ENCODE results near the gene AFF4. TPM values are rescaled to one million over a fixed set of nuclear protein-coding genes. Genes with fewer than 3 reads are reported as not detected.

Gene AFF4
- total and polyA plus RNA-seq, 2 experiments from 2014 or later: 41.7 to 47.3 TPM

DNA sequence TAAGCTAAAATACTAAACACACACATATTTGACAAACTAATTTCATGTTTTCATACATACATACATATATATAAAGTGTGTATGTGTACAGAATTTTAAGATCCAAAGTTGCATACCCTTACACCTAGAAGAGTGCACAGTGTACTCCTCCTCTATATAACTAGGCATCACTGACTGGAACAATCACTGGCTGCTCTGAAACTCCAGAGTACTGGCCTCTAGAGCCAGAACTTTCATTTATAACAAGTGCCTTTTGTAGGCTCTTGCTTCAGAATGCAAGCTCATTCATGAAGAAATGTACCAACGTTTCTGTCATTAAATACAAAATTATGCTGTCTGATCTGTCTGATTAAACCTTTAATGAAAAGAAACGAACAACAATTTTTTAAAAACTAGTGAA lies 86.0 kb downstream of the AFF4 start:
- Histone ChIP-seq H3K27me3 (replicated peaks; ENCODE audit: insufficient read depth) (no peaks in the 10 kb centered on the region), H3K79me2 (ENCODE audit: insufficient read depth) (peaks cover 64% of the 10 kb centered on the region), H3K9me2 (ENCODE audit: insufficient read depth) (no peaks in the 10 kb centered on the region), H3K4me2 (ENCODE audit: unreplicated experiment) (no peak overlapping the region), H3K36me3 (ENCODE audit: low read depth) (peaks cover 61% of the 10 kb centered on the region), H3F3A (ENCODE audit: insufficient read depth) (peaks cover 59% of the 10 kb centered on the region), H3K27ac (no peak overlapping the region), H3K9ac (no peak overlapping the region), H3K4me1 (ENCODE audit: insufficient read depth) (peaks cover 18% of the 10 kb centered on the region), H3K4me3 (no peak overlapping the region), H3K9me3 (ENCODE audit: low read depth) (no peaks in the 10 kb centered on the region), H4K20me1 (ENCODE audit: insufficient read depth) (no peaks in the 10 kb centered on the region), H2AFZ (no peak overlapping the region)
- TF ChIP-seq EZH2phosphoT487 (IDR thresholded peaks at IDR 0.05; ENCODE audit: insufficient read depth, low read depth) (no peak), EZH2 (IDR thresholded peaks at IDR 0.05; ENCODE audit: insufficient read depth, poor library complexity, severe bottlenecking) (no peak)
- no peak for DNase-seq
- 70 to 76% methylated on average over 2 of the region's 2 CpGs for WGBS, 2 experiments (ENCODE audit: low coverage in 1 of 2, low lambda C conversion rate in 2 of 2, missing lambda C conversion rate in 2 of 2)
- in situ Hi-C loops (cut with MboI): no loop called here

DNA sequence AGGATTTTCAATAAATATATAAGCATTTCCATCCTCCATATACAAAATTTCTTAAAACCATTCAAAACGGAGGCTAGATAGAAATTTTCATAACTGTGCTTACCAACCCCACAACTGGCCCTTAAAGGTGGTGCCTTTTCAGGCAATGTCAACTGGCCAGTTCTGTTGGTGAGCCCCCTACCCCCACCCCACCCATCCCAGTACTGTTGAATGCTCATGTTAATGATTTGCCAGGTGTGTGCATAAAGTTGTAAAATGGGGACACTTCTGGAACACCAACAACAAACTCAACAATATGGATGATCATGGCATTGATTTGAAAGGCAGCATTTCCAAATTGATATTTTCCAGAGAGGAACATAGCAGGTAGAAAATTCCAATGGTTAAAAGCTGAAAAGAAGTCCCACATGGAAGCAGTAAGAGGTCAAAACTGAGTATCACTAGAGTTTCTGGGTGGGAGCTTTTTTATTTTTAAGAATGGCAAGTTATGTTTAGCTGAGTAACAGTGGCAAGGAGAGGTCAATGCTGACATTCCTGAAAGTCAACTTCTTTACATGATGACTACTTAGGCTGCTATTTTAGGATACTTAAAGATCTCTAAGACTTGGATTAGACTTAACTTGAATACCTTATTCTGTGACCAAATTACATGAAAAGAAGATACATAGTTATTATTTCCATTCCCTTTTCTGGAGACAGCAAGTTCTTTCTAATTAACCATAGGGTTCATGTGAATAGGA lies 87.2 kb downstream of the AFF4 start:
- DNase-seq: peak; percentile 78
- peaks cover 72% of the 10 kb centered on the region for H3F3A ChIP-seq (ENCODE audit: insufficient read depth)
- H3K9me2 ChIP-seq (ENCODE audit: insufficient read depth): no peaks in the 10 kb centered on the region
- H3K4me2 ChIP-seq (ENCODE audit: unreplicated experiment): no peak overlapping the region
- H2AFZ ChIP-seq: no peak overlapping the region
- peaks cover 51% of the 10 kb centered on the region for H3K79me2 ChIP-seq (ENCODE audit: insufficient read depth)
- peaks cover 18% of the 10 kb centered on the region for H3K4me1 ChIP-seq (ENCODE audit: insufficient read depth)
- H4K20me1 ChIP-seq (ENCODE audit: insufficient read depth): no peaks in the 10 kb centered on the region
- no peak for TF ChIP-seq EZH2phosphoT487 (IDR thresholded peaks at IDR 0.05; ENCODE audit: insufficient read depth, low read depth)
- no peak for TF ChIP-seq EZH2 (IDR thresholded peaks at IDR 0.05; ENCODE audit: insufficient read depth, poor library complexity, severe bottlenecking)
- no peaks in the 10 kb centered on the region for H3K9me3 ChIP-seq (ENCODE audit: low read depth)
- peaks cover 49% of the 10 kb centered on the region for H3K36me3 ChIP-seq (ENCODE audit: low read depth)
- H3K4me3 ChIP-seq: no peak overlapping the region
- 92 to 97% methylated on average over 1 of the region's 1 CpG for WGBS, 2 experiments (ENCODE audit: low coverage in 1 of 2, low lambda C conversion rate in 2 of 2, missing lambda C conversion rate in 2 of 2)
- H3K27me3 ChIP-seq (replicated peaks; ENCODE audit: insufficient read depth): no peaks in the 10 kb centered on the region
- in situ Hi-C loops (cut with MboI): no loop called here
- H3K9ac ChIP-seq: no peak overlapping the region
- peak overlapping the region; percentile 46 for H3K27ac ChIP-seq

DNA sequence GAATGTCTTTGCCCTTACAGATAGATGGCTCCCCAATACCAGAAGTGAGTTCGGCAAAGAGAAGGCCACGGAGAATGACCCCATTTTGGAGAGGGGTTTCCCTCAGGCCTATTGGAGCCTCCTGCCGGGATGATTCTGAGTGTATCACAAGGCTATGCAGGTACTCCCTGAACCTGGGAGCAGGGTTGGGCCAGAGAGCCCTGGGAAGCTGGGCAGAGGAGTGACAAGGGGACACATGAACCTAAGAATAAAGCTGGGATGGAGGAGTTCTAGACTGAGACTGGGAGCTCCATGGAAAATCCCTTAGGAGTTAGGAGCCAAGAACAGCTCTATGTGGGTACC lies 89.5 kb downstream of the AFF4 start:
- Histone ChIP-seq H3F3A (ENCODE audit: insufficient read depth) (peaks cover 76% of the 10 kb centered on the region), H3K27ac (no peak overlapping the region), H3K79me2 (ENCODE audit: insufficient read depth) (peaks cover 34% of the 10 kb centered on the region), H3K36me3 (ENCODE audit: low read depth) (peaks cover 26% of the 10 kb centered on the region), H3K4me1 (ENCODE audit: insufficient read depth) (peaks cover 18% of the 10 kb centered on the region), H3K9me3 (ENCODE audit: low read depth) (no peaks in the 10 kb centered on the region), H3K9ac (no peak overlapping the region), H3K9me2 (ENCODE audit: insufficient read depth) (no peaks in the 10 kb centered on the region), H3K4me2 (ENCODE audit: unreplicated experiment) (no peak overlapping the region), H3K27me3 (replicated peaks; ENCODE audit: insufficient read depth) (no peaks in the 10 kb centered on the region), H2AFZ (no peak overlapping the region), H4K20me1 (ENCODE audit: insufficient read depth) (no peaks in the 10 kb centered on the region), H3K4me3 (no peak overlapping the region)
- 100% methylated on average over 3 of the region's 3 CpGs for WGBS, 2 experiments (ENCODE audit: low coverage in 1 of 2, low lambda C conversion rate in 2 of 2, missing lambda C conversion rate in 2 of 2)
- in situ Hi-C loops (cut with MboI): no loop called here
- no peak for TF ChIP-seq EZH2phosphoT487 (IDR thresholded peaks at IDR 0.05; ENCODE audit: insufficient read depth, low read depth)
- no peak for TF ChIP-seq EZH2 (IDR thresholded peaks at IDR 0.05; ENCODE audit: insufficient read depth, poor library complexity, severe bottlenecking)
- DNase-seq: no peak

DNA sequence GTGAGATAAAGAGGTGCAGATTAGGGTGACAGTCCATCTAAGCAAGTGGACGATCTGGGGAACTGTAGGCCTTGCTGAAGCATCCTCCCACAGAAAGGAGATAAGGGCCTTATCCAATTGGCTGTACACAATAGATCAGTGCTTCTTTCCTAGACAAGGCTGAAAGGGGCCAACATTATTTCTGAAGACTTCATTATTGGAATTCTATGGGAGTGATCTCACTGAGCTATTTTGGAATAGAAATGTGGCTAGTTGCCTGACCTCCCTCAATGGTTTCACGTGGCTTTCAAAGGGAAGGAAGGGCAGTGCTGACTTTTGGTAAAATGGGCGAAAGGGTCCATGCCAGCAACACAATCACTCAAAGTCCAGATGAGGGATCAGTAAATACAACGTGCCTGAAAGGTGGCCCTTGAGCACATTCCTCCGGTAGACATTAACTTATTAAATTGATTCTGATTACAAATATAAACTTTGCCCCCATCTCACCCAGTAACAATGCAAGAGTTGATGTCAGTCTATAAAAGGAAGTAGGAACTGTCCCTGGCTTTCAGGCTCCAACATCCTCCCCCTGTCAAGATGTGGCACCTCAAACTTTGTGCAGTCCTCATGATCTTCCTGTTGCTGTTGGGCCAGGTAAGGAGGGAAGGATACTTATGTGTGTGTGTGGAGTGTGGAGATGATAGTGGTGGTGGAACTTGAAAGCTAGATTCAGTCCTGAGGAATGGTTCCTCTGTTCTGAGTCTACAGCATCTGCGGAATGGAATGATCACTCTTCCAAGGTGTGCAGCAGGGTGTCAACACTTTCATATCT lies 90.1 kb downstream of the AFF4 start, which contains the start of gene LEAP2:
Gene LEAP2, plus strand, starts transcription at position 550 of the 811 bp plus-strand sequence. Its CDS starts 27 bp downstream, at position 577.
- H3K9ac ChIP-seq: no peak within 1 kb of the TSS
- no peak for TF ChIP-seq EZH2phosphoT487 (IDR thresholded peaks at IDR 0.05; ENCODE audit: insufficient read depth, low read depth)
- TF ChIP-seq EZH2 (IDR thresholded peaks at IDR 0.05; ENCODE audit: insufficient read depth, poor library complexity, severe bottlenecking): no peak
- no peak within 1 kb of the TSS for H3K4me2 ChIP-seq (ENCODE audit: unreplicated experiment)
- no peak within 1 kb of the TSS for H2AFZ ChIP-seq
- H3K27me3 ChIP-seq (replicated peaks; ENCODE audit: insufficient read depth): no peaks in the 10 kb centered on the region
- peak; percentile 20 for DNase-seq
- no peaks in the 10 kb centered on the region for H4K20me1 ChIP-seq (ENCODE audit: insufficient read depth)
- peak within 1 kb of the TSS; percentile 25; the same call in 1 of the 2 replicates for H3K27ac ChIP-seq
- H3K36me3 ChIP-seq (ENCODE audit: low read depth): peaks cover 23% of the 10 kb centered on the region
- in situ Hi-C loops (cut with MboI): no loop called here
- H3K9me2 ChIP-seq (ENCODE audit: insufficient read depth): no peaks in the 10 kb centered on the region
- no peaks in the 10 kb centered on the region for H3K9me3 ChIP-seq (ENCODE audit: low read depth)
- 65 to 68% methylated on average over 6 of the region's 6 CpGs for WGBS, 2 experiments (ENCODE audit: low coverage in 1 of 2, low lambda C conversion rate in 2 of 2, missing lambda C conversion rate in 2 of 2)
- no peak within 1 kb of the TSS for H3K4me3 ChIP-seq
- peaks cover 18% of the 10 kb centered on the region for H3K4me1 ChIP-seq (ENCODE audit: insufficient read depth)
- peaks cover 76% of the 10 kb centered on the region for H3F3A ChIP-seq (ENCODE audit: insufficient read depth)
- H3K79me2 ChIP-seq (ENCODE audit: insufficient read depth): peaks cover 34% of the 10 kb centered on the region

Measured in GM23248 (cell line).